ENCODE measurements around the gene PPM1E.

Gene PPM1E

DNA sequence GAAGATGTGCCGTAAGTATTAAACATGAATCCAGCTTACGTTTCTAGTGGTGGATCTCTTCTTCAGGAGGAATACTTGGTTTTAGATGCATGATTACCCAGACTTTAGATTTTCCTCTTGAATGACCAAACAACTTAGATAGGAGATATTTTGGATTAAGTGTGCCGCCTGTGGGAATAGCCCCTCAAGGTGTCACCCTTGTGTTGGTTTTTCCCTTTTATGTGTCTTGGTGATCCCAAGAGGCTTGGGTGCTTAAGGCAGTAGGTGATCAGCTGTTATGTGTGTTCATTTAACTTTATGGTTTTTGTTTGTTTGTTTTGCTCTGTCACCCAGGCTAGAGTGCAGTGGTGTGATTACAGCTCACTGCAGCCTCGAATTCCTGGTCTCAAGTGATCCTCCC is 115.1 kb downstream of the PPM1E start:
- no peak overlapping the region for H3K4me3 ChIP-seq (ENCODE audit: low read depth, low read length)
- TF ChIP-seq, protein P1, sequence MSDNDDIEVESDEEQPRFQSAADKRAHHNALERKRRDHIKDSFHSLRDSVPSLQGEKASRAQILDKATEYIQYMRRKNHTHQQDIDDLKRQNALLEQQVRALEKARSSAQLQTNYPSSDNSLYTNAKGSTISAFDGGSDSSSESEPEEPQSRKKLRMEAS (IDR thresholded peaks at IDR 0.05; ENCODE audit: low read depth, low read length) = no peak
- no peak for TF ChIP-seq MYC (IDR thresholded peaks at IDR 0.05; ENCODE audit: low read depth, low read length)
- TF ChIP-seq POLR2A (IDR thresholded peaks at IDR 0.05; ENCODE audit: extremely low read depth, insufficient read length) = no peak
- TF ChIP-seq, protein P2, sequence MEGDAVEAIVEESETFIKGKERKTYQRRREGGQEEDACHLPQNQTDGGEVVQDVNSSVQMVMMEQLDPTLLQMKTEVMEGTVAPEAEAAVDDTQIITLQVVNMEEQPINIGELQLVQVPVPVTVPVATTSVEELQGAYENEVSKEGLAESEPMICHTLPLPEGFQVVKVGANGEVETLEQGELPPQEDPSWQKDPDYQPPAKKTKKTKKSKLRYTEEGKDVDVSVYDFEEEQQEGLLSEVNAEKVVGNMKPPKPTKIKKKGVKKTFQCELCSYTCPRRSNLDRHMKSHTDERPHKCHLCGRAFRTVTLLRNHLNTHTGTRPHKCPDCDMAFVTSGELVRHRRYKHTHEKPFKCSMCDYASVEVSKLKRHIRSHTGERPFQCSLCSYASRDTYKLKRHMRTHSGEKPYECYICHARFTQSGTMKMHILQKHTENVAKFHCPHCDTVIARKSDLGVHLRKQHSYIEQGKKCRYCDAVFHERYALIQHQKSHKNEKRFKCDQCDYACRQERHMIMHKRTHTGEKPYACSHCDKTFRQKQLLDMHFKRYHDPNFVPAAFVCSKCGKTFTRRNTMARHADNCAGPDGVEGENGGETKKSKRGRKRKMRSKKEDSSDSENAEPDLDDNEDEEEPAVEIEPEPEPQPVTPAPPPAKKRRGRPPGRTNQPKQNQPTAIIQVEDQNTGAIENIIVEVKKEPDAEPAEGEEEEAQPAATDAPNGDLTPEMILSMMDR (IDR thresholded peaks at IDR 0.05; ENCODE audit: low read depth, low read length) = no peak
- DNase-seq (ENCODE audit: low read depth) = peak; percentile 17

DNA sequence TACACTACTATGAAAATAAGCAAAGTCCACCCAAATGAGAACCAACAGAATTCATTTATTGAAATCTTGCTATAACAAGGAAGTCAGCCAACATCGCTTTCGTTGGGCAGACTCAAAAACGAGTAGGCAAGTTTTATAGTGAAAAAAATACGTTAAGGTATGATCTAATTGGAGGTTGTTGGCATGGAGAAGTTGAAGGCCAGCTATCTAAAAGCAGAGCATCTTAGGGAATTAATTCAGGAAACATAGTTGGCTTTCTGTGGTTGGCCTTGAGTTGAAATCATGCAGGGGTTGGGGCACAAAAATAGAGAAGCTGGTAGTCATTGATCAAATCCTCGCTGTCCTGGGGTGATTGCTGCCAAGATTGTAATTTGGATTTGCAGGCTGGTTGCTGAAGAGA is 118.3 kb downstream of the PPM1E start:
- TF ChIP-seq POLR2A (IDR thresholded peaks at IDR 0.05; ENCODE audit: extremely low read depth, insufficient read length) = no peak
- TF ChIP-seq, protein P1 (IDR thresholded peaks at IDR 0.05; ENCODE audit: low read depth, low read length) = no peak
- no peak overlapping the region for H3K4me3 ChIP-seq (ENCODE audit: low read depth, low read length)
- no peak for DNase-seq (ENCODE audit: low read depth)

DNA sequence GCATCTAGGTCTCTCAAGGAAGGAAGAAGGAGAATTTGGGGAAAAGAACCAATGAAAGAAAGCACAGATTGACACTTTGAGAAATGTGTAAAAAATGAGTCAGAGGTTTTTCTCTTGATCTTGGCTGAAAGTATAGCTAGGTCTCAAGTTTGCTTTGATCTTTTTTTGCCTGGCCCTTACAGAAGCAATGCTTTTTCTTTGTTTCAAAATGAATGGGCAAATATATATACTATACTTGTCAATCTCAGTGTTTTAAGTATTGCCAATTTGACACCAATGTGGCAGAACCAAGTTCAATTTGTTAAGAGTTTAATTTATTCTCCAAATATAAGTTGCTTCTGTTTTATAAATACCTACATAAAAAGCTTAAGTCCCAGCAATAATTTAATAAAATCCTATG is 119.6 kb downstream of the PPM1E start:
- no peak for TF ChIP-seq MYC (IDR thresholded peaks at IDR 0.05; ENCODE audit: low read depth, low read length)
- no peak for TF ChIP-seq POLR2A (IDR thresholded peaks at IDR 0.05; ENCODE audit: extremely low read depth, insufficient read length)
- TF ChIP-seq, protein P2 (IDR thresholded peaks at IDR 0.05; ENCODE audit: low read depth, low read length) = no peak
- TF ChIP-seq, protein P1 (IDR thresholded peaks at IDR 0.05; ENCODE audit: low read depth, low read length) = no peak
- H3K4me3 ChIP-seq (ENCODE audit: low read depth, low read length) = no peak overlapping the region
- no peak for DNase-seq (ENCODE audit: low read depth)

DNA sequence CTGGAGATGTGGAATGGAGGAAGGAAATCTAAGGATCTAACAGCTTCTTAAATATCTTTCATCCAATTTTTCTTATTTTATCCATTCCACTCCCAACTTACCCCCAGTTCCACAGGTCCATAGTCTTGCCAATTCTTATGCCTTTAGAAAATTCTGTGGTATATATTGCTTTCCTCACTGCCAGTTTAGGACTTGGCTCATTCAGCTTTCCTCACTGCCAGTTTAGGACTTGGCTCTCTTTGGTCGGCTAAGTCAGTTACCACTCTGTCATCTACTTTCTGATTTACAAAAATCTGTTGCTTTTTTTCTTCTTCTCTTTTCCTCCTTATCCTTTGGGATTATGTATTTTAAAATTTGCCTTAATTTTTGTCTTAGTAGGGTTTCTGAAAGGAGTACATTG is 128.5 kb downstream of the PPM1E start:
- DNase-seq (ENCODE audit: low read depth) = no peak

DNA sequence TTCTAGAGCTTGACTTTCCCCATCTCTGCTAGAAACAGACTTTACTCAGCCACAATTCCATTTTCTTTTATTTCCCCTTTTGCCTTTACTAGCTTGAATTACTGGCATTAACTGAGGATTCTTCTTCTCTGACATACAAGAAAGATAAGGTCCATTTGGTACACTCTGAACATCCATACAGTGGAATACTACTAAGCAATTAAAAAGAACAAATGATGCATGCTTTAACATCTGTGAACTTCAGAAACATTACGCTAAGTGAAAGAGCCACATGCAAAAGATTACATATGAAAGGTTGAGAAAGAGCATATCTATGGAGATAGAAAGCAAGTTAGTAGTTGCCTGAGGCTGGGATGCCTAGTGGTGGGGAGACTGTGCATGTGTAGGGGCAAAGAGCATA is 130.9 kb downstream of the PPM1E start:
- DNase-seq (ENCODE audit: low read depth) = no peak
- no peak overlapping the region for H3K4me3 ChIP-seq (ENCODE audit: low read depth, low read length)
- TF ChIP-seq MYC (IDR thresholded peaks at IDR 0.05; ENCODE audit: low read depth, low read length) = no peak
- TF ChIP-seq, protein P2 (IDR thresholded peaks at IDR 0.05; ENCODE audit: low read depth, low read length) = no peak
- TF ChIP-seq POLR2A (IDR thresholded peaks at IDR 0.05; ENCODE audit: extremely low read depth, insufficient read length) = no peak
- TF ChIP-seq, protein P1 (IDR thresholded peaks at IDR 0.05; ENCODE audit: low read depth, low read length) = no peak

More for the DNA sequence above, 128.5 kb downstream of the PPM1E start:
- TF ChIP-seq, protein P2 (IDR thresholded peaks at IDR 0.05; ENCODE audit: low read depth, low read length) = no peak
- TF ChIP-seq, protein P1 (IDR thresholded peaks at IDR 0.05; ENCODE audit: low read depth, low read length) = no peak
- TF ChIP-seq POLR2A (IDR thresholded peaks at IDR 0.05; ENCODE audit: extremely low read depth, insufficient read length) (no peak), MYC (IDR thresholded peaks at IDR 0.05; ENCODE audit: low read depth, low read length) (no peak)
- H3K4me3 ChIP-seq (ENCODE audit: low read depth, low read length) = no peak overlapping the region

DNA sequence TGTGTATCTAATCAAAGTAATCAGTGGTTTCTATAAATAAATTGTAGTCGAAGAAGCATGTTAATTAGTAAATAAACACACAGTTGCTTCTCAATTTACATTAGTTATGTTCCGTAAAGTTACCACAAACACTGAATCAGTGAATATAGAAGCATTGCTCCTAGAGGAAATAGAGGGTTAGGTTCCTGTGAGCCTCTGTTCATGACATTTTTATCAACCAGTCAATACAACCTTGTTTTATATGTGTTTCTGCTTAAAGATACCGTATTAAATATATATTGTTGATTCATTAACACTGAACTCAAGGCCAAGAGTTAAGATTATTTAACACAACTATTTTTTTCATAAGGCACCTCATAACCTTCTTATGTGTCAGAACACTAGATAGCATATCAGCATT is 134.3 kb downstream of the PPM1E start:
- DNase-seq (ENCODE audit: low read depth) = no peak
- TF ChIP-seq MYC (IDR thresholded peaks at IDR 0.05; ENCODE audit: low read depth, low read length) (no peak), POLR2A (IDR thresholded peaks at IDR 0.05; ENCODE audit: extremely low read depth, insufficient read length) (no peak)
- TF ChIP-seq, protein P2 (IDR thresholded peaks at IDR 0.05; ENCODE audit: low read depth, low read length) = no peak
- TF ChIP-seq, protein P1 (IDR thresholded peaks at IDR 0.05; ENCODE audit: low read depth, low read length) = no peak
- H3K4me3 ChIP-seq (ENCODE audit: low read depth, low read length) = no peak overlapping the region
